HG02571 (cell line): ENCODE results near the gene TSPAN5.
"Not testable (repeated sequence)": the region's sequence is repeated elsewhere in the genome, so short reads cannot be mapped to it uniquely, and the experiment has no call there.

Experiments
- ATAC-seq: cut with Tn5 transposase; IDR thresholded peaks from one replicate; pipeline ENCODE4 v1.9.1; 2021; ENCODE audit warnings: mild to moderate bottlenecking, moderate library complexity; ENCODE audit not compliant: unreplicated experiment

TSPAN5 gene

GRCh38 chr4:98658287-98659105 lies at the start of gene TSPAN5:
Gene TSPAN5 (minus strand): TSS chr4:98658611.
- peak; percentile 85 for ATAC-seq

GRCh38 chr4:98706935-98707334 lies 48.5 kb upstream of the TSPAN5 start:
- ATAC-seq, result no peak

GRCh38 chr4:98706200-98706813 lies 47.9 kb upstream of the TSPAN5 start:
- no peak for ATAC-seq

GRCh38 chr4:98705586-98705985 lies 47.2 kb upstream of the TSPAN5 start:
- not testable (repeated sequence) for ATAC-seq

- no peak for ATAC-seq
Observed at GRCh38 chr4:98700656-98701055, 42.2 kb upstream of the TSPAN5 start.

- no peak for ATAC-seq
Observed at GRCh38 chr4:98694076-98694475, 35.7 kb upstream of the TSPAN5 start.

GRCh38 chr4:98692411-98692810 lies 34.0 kb upstream of the TSPAN5 start:
- ATAC-seq, result no peak

GRCh38 chr4:98691588-98691987 lies 33.2 kb upstream of the TSPAN5 start:
- ATAC-seq, result no peak

GRCh38 chr4:98689507-98690174 lies 31.2 kb upstream of the TSPAN5 start:
- no peak for ATAC-seq

- ATAC-seq, result no peak
Observed at GRCh38 chr4:98688411-98689290, 30.2 kb upstream of the TSPAN5 start.

- ATAC-seq, result no peak
Observed at GRCh38 chr4:98687876-98688275, 29.5 kb upstream of the TSPAN5 start.

GRCh38 chr4:98686847-98687246 lies 28.4 kb upstream of the TSPAN5 start:
- ATAC-seq, result no peak

- ATAC-seq, result no peak
Observed at GRCh38 chr4:98686043-98686707, 27.8 kb upstream of the TSPAN5 start.

GRCh38 chr4:98685225-98686042 lies 27.0 kb upstream of the TSPAN5 start:
- ATAC-seq, result no peak

GRCh38 chr4:98682719-98683118 lies 24.3 kb upstream of the TSPAN5 start:
- no peak for ATAC-seq

GRCh38 chr4:98680806-98681205 lies 22.4 kb upstream of the TSPAN5 start:
- no peak for ATAC-seq

GRCh38 chr4:98679738-98680137 lies 21.3 kb upstream of the TSPAN5 start:
- no peak for ATAC-seq

GRCh38 chr4:98677799-98678198 lies 19.4 kb upstream of the TSPAN5 start:
- ATAC-seq, result no peak

GRCh38 chr4:98674404-98675173 lies 16.2 kb upstream of the TSPAN5 start:
- ATAC-seq, result no peak
